H9 (cell line): ENCODE measurements around the gene ARSI. TPM values are rescaled to one million over a fixed set of nuclear protein-coding genes. Genes with fewer than 3 reads are reported as not detected.

Experiments used
- DNase-seq: peaks from one replicate; pipeline ENCODE4 v3.0.0-alpha.2; 2017
- H2AFZ ChIP-seq: one replicate; pipeline ENCODE4 v1.6.1; 2013; ENCODE audit warnings: mild to moderate bottlenecking, low read length, control low read depth, moderate library complexity
- H2AK5ac ChIP-seq: 2 replicates; pipeline ENCODE4 v1.6.1; 2013; ENCODE audit warnings: low read length, control low read depth, mixed read lengths; ENCODE audit not compliant: insufficient read length
- H2BK120ac ChIP-seq: one replicate; pipeline ENCODE4 v1.6.1; 2013; ENCODE audit warnings: low read depth, mild to moderate bottlenecking, low read length, control low read depth, inconsistent platforms; ENCODE audit not compliant: poor library complexity, severe bottlenecking
- H2BK12ac ChIP-seq: 2 replicates; pipeline ENCODE4 v1.6.1; 2013; ENCODE audit warnings: low read length, control low read depth, mixed read lengths, low read depth; ENCODE audit not compliant: insufficient read length
- H2BK15ac ChIP-seq: 2 replicates; pipeline ENCODE4 v1.6.1; 2013; ENCODE audit warnings: low read depth, low read length, control low read depth
- H2BK20ac ChIP-seq: one replicate; pipeline ENCODE4 v1.6.1; 2013; ENCODE audit warnings: low read depth, mild to moderate bottlenecking, low read length, control low read depth, inconsistent platforms; ENCODE audit not compliant: poor library complexity, severe bottlenecking
- H2BK5ac ChIP-seq: 2 replicates; pipeline ENCODE4 v1.6.1; 2013; ENCODE audit warnings: low read length, control low read depth, mixed read lengths; ENCODE audit not compliant: insufficient read length
- H3K14ac ChIP-seq: 2 replicates; pipeline ENCODE4 v1.6.1; 2013; ENCODE audit warnings: low read length, control low read depth; ENCODE audit not compliant: insufficient read depth
- H3K18ac ChIP-seq: 2 replicates; pipeline ENCODE4 v1.6.1; 2013; ENCODE audit warnings: low read depth, mild to moderate bottlenecking, mixed read lengths, low read length, control low read depth; ENCODE audit not compliant: insufficient read length
- H3K23ac ChIP-seq: 2 replicates; pipeline ENCODE4 v1.6.1; 2013; ENCODE audit warnings: low read length, control low read depth, mixed read lengths, low read depth; ENCODE audit not compliant: insufficient read length
- H3K23me2 ChIP-seq: 2 replicates; pipeline ENCODE4 v1.6.1; 2013; ENCODE audit warnings: low read depth, mild to moderate bottlenecking, mixed read lengths, low read length, control low read depth; ENCODE audit not compliant: insufficient read length, poor library complexity, severe bottlenecking
- H3K27ac ChIP-seq: 2 replicates; pipeline ENCODE4 v1.5.1; 2013; ENCODE audit warnings: low read length, control low read depth, mixed read lengths, low read depth; ENCODE audit not compliant: insufficient read length
- H3K27me3 ChIP-seq: 2 replicates; pipeline ENCODE4 v1.6.1; 2013; ENCODE audit warnings: low read length, control low read depth, inconsistent platforms; ENCODE audit not compliant: insufficient read depth
- H3K4ac ChIP-seq: 2 replicates; pipeline ENCODE4 v1.6.1; 2013; ENCODE audit warnings: low read depth, mild to moderate bottlenecking, control low read depth, inconsistent platforms, low read length, moderate library complexity
- H3K4me1 ChIP-seq: 2 replicates; pipeline ENCODE4 v1.6.1; 2013; ENCODE audit warnings: low read length, control low read depth, inconsistent platforms; ENCODE audit not compliant: insufficient read depth
- H3K4me2 ChIP-seq: 2 replicates; pipeline ENCODE4 v1.6.1; 2013; ENCODE audit warnings: low read length, control low read depth, mixed read lengths; ENCODE audit not compliant: insufficient read length, insufficient read depth
- H3K56ac ChIP-seq: 2 replicates; pipeline ENCODE4 v1.6.1; 2013; ENCODE audit warnings: low read depth, mild to moderate bottlenecking, mixed read lengths, low read length, control low read depth; ENCODE audit not compliant: insufficient read length
- H3K79me1 ChIP-seq: 2 replicates; pipeline ENCODE4 v1.6.1; 2013; ENCODE audit warnings: low read depth, mild to moderate bottlenecking, moderate library complexity, low read length, control low read depth, inconsistent platforms; ENCODE audit not compliant: insufficient read depth, poor library complexity, severe bottlenecking
- H3K79me2 ChIP-seq: 2 replicates; pipeline ENCODE4 v1.6.1; 2013; ENCODE audit warnings: low read length, control low read depth, inconsistent platforms; ENCODE audit not compliant: insufficient read depth
- H3K9ac ChIP-seq: 2 replicates; pipeline ENCODE4 v1.6.1; 2013; ENCODE audit warnings: low read length, control low read depth, mixed read lengths; ENCODE audit not compliant: insufficient read length; ENCODE audit errors: extremely low read depth
- H3K9me3 ChIP-seq: one replicate; pipeline ENCODE4 v1.6.1; 2013; ENCODE audit warnings: low read depth, low read length, inconsistent platforms; ENCODE audit not compliant: control insufficient read depth
- H3T11ph ChIP-seq: one replicate; pipeline ENCODE4 v1.6.1; 2013; ENCODE audit warnings: mild to moderate bottlenecking, low read length, control low read depth, inconsistent platforms
- H4K20me1 ChIP-seq: one replicate; pipeline ENCODE4 v1.6.1; 2013; ENCODE audit not compliant: control insufficient read depth, insufficient read length, insufficient read depth
- H4K5ac ChIP-seq: 2 replicates; pipeline ENCODE4 v1.6.1; 2013; ENCODE audit warnings: low read depth, mild to moderate bottlenecking, mixed read lengths, low read length, control low read depth; ENCODE audit not compliant: insufficient read length
- H4K8ac ChIP-seq: replicated peaks from 2 replicates; pipeline ENCODE4 v1.6.1; 2013; ENCODE audit warnings: low read length, control low read depth, mixed read lengths, low read depth; ENCODE audit not compliant: insufficient read length
- H4K91ac ChIP-seq: 2 replicates; pipeline ENCODE4 v1.6.1; 2013; ENCODE audit warnings: low read depth, mild to moderate bottlenecking, moderate library complexity, mixed read lengths, low read length, control low read depth; ENCODE audit not compliant: insufficient read length
- H3K27ac Mint-ChIP-seq, 3 experiments: 2 replicates in 2 of 3; 3 replicates in 1 of 3; pipeline ENCODE4 v1.8.0; 2020 to 2021; ENCODE audit warnings: mixed read lengths in 3 of 3, mild to moderate bottlenecking in 1 of 3, moderate library complexity in 1 of 3
- H3K27me3 Mint-ChIP-seq: 2 replicates; pipeline ENCODE4 v1.8.0; 2021; ENCODE audit warnings: low read depth, mild to moderate bottlenecking, moderate library complexity, mixed read lengths
- H3K36me3 Mint-ChIP-seq, 3 experiments: 2 replicates in 2 of 3; 3 replicates in 1 of 3; pipeline ENCODE4 v1.8.0; 2020 to 2021; ENCODE audit warnings: low read depth in 3 of 3, mixed read lengths in 3 of 3; ENCODE audit not compliant: insufficient read depth in 1 of 3
- H3K4me1 Mint-ChIP-seq, 2 experiments: 2 replicates each; pipeline ENCODE4 v1.8.0; 2020; ENCODE audit warnings: mixed read lengths in 2 of 2
- H3K4me3 Mint-ChIP-seq, 2 experiments: 2 replicates in 1 of 2; 3 replicates in 1 of 2; pipeline ENCODE4 v1.8.0; 2020 to 2021; ENCODE audit warnings: mild to moderate bottlenecking in 2 of 2, mixed read lengths in 2 of 2, moderate library complexity in 1 of 2
- H3K9me3 Mint-ChIP-seq, 2 experiments: 2 replicates in 1 of 2; 3 replicates in 1 of 2; pipeline ENCODE4 v1.8.0; 2020; ENCODE audit warnings: mild to moderate bottlenecking in 2 of 2, mixed read lengths in 2 of 2, moderate library complexity in 1 of 2
- CTCF ChIP-seq: fragments of 200-600 bp; sonication (generic); conservative IDR thresholded peaks from 3 replicates; pipeline ENCODE4 v1.8.0; 2021; ENCODE audit warnings: antibody characterized with exemption, mild to moderate bottlenecking
- WGBS: extraction: QIAGEN DNeasy Blood & Tissue Kit; methylation state at CpG from one replicate; pipeline ENCODE4 v1.1.7; 2013; ENCODE audit warnings: missing lambda C conversion rate, low lambda C conversion rate, mixed read lengths; ENCODE audit not compliant: insufficient read length; ENCODE audit errors: extremely low coverage; 5-methylcytosine and 5-hydroxymethylcytosine counted together
- total RNA-seq: library from RNA; stranded (reverse); gene quantifications from 2 replicates; pipeline ENCODE4 v1.2.1, GENCODE V29; 2021

The ARSI gene
- total RNA-seq, 1 experiment from 2014 or later, result 1.7 TPM

DNA sequence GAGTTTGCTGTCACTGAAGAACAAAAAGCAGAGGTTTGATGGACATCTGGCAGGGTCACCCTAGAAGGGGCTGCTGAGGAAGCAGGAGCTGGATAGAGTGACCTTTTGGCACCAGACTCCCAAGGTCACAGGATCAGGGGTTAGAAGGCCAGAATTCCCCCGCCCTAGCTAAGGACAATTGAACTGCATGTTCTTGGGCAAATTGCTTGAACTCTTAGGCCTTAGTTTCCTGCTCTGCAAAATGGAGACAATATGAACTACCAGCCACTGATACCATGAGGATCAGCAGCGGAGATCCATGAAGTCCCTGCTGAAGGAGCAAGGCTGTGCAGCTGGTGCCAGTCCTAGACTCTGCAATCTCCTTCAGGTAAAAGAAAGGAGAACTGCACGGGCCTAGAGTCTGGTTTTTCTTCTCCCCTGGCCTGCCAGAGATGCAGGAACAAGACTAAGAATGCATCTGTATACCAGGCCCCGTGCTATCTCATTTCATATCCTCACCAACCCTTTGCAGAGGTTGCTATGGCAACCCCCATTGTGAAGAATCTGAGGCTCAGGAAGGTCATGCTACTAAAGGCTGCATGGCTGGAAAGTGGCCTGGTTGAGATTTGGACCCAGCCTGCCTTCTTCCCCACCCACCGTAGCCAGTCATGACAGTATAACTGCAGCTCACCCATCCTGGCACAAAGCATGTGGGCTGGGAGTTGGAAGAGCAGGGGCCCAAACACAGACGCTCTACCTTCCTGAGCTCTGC, 46.9 kb downstream of the ARSI start:
- H3K4me3 Mint-ChIP-seq, result no peak overlapping the region
- Histone ChIP-seq H3K18ac (no peak overlapping the region), H4K20me1 (no peaks in the 10 kb centered on the region), H3K9ac (no peak overlapping the region), H3K9me3 (no peaks in the 10 kb centered on the region), H2BK15ac (no peak overlapping the region), H3K79me1 (no peaks in the 10 kb centered on the region), H3K27ac (no peak overlapping the region), H3T11ph (no peak overlapping the region), H3K4me2 (no peak overlapping the region), H3K23me2 (no peaks in the 10 kb centered on the region), H3K79me2 (no peaks in the 10 kb centered on the region), H2BK12ac (no peak overlapping the region), H3K14ac (no peak overlapping the region), H3K4me1 (no peaks in the 10 kb centered on the region; the same call in 1 of the 2 replicates), H2AK5ac (no peak overlapping the region), H2BK120ac (no peak overlapping the region), H2AFZ (no peak overlapping the region), H3K56ac (no peak overlapping the region), H2BK20ac (no peak overlapping the region), H3K27me3 (no peaks in the 10 kb centered on the region), H3K23ac (no peak overlapping the region), H3K4ac (no peak overlapping the region), H4K91ac (no peak overlapping the region), H2BK5ac (no peak overlapping the region), H4K8ac (no peak overlapping the region), H4K5ac (no peak overlapping the region)
- no peaks in the 10 kb centered on the region; the same call in 1 of the 2 replicates for H3K27me3 Mint-ChIP-seq
- peaks cover 5 to 14% of the 10 kb centered on the region in 2 experiments for H3K4me1 Mint-ChIP-seq
- no peaks in the 10 kb centered on the region; a peak in 1 of 7 replicates for H3K36me3 Mint-ChIP-seq
- TF ChIP-seq CTCF, result no peak
- no peak overlapping the region for H3K27ac Mint-ChIP-seq
- WGBS, result no CpG with 5 or more reads among the region's 6 CpGs
- H3K9me3 Mint-ChIP-seq, result no peaks in the 10 kb centered on the region
- no peak for DNase-seq
